K562 (cell line): ENCODE measurements around the gene DRD2.

Experiments used
- ELK1 ChIP-seq: sonication (generic); formaldehyde crosslinking; IDR thresholded peaks from 2 replicates; pipeline ENCODE4 v1.8.1; 2022; ENCODE audit warnings: missing genetic modification reagents
- MTA2 ChIP-seq: fragments of 450-650 bp; IDR thresholded peaks from 2 replicates; pipeline ENCODE4 v1.6.1; 2016; ENCODE audit warnings: low read depth
- NR4A1 ChIP-seq, 2 experiments: fragments of 250-450 bp in 1 of 2; fragments of 450-650 bp in 1 of 2; sonication (Bioruptor Pico) in 1 of 2; IDR thresholded peaks; 2 replicates each; pipeline versions ENCODE4 v1.4.0 to v1.6.1; 2016 to 2020; ENCODE audit warnings: mild to moderate bottlenecking in 2 of 2, missing compliant biosample characterization in 1 of 2, missing genetic modification characterization in 1 of 2, moderate library complexity in 1 of 2
- RBM39 ChIP-seq: fragments of 200-400 bp; formaldehyde crosslinking; optimal IDR thresholded peaks from 2 replicates; pipeline ENCODE3; 2018; ENCODE audit warnings: low read depth, low read length

- TF ChIP-seq RBM39 = no peak
- TF ChIP-seq ELK1 (CRISPR knock-in tag) = no peak
- TF ChIP-seq NR4A1 (CRISPR knock-in tag; IDR thresholded peaks at IDR 0.05) = no peak
- no peak for TF ChIP-seq NR4A1 (tag; IDR thresholded peaks at IDR 0.05)
- no peak for TF ChIP-seq MTA2
These were observed 81.7 kb downstream of the DRD2 start for GRCh38 chr11:113393501-113393985.
